Measurements from ENCODE around the gene ENTR1. TPM values are rescaled to one million over a fixed set of nuclear protein-coding genes. Genes with fewer than 3 reads are reported as not detected.

Gene ENTR1
- polyA plus RNA-seq, 3 donors = 3.3 to 60.0 (median 9.6) TPM

- Mint-ChIP-seq H3K27me3 (ENCODE audit: low read depth in 3 of 3) (peaks cover 1 to 2% (median 2%) of the 10 kb centered on the region in 3 donors), H3K9me3 (peaks cover 0 to 2% (median 0%) of the 10 kb centered on the region in 7 donors), H3K36me3 (peaks cover 22 to 33% of the 10 kb centered on the region in 2 donors), H3K4me3 (no peak overlapping the region), H3K4me1 (peaks cover 24% of the 10 kb centered on the region), H3K27ac (peak overlapping the region in 2 of 7 donors; percentile 48 to 71)
- Histone ChIP-seq H3K79me2 (ENCODE audit: insufficient read depth, low read length) (no peaks in the 10 kb centered on the region), H3K27me3 (ENCODE audit: control insufficient read depth in 2 of 2, insufficient read depth in 2 of 2, low read length in 2 of 2) (no peaks in the 10 kb centered on the region), H3K4me2 (replicated peaks; ENCODE audit: extremely low read depth, low read length, poor library complexity, severe bottlenecking) (peak overlapping the region; percentile 66), H2AFZ (ENCODE audit: insufficient read depth, low read depth, low read length, poor library complexity, severe bottlenecking) (peak overlapping the region; percentile 35), H3K4me3 (replicated peaks in 1 of 3; ENCODE audit: low read depth in 2 of 3, low read length in 3 of 3) (peak overlapping the region in 1 of 3 experiments; percentile 44), H3K4me1 (ENCODE audit: control insufficient read depth in 1 of 2, insufficient read depth in 2 of 2, low read length in 2 of 2) (peaks cover 35 to 42% of the 10 kb centered on the region in 2 donors), H3K27ac (ENCODE audit: low read depth in 1 of 2, low read length in 2 of 2) (peak overlapping the region; percentile 49 to 52), H3K9ac (ENCODE audit: insufficient read depth, low read length, poor library complexity, severe bottlenecking) (peak overlapping the region; percentile 10), H4K20me1 (ENCODE audit: insufficient read depth, low read length) (peaks cover 29% of the 10 kb centered on the region), H3K36me3 (replicated peaks in 1 of 2; ENCODE audit: control insufficient read depth in 1 of 2, insufficient read depth in 2 of 2, low read length in 2 of 2) (peaks cover 33 to 39% of the 10 kb centered on the region in 2 donors), H3K9me3 (replicated peaks in 1 of 2; ENCODE audit: control insufficient read depth in 1 of 2, insufficient read depth in 1 of 2, low read length in 2 of 2) (no peaks in the 10 kb centered on the region)
- intact Hi-C loops (cut with micrococcal nuclease) = loop anchor here (5.0 to 10.0 kb wide), 4 partner anchors 37 to 120 kb away; partner anchors contain the start of genes ENTR1 (in 1 of the 2), PMPCA (in 1 of the 2), QSOX2 (in 1 of the 2) and SEC16A (in 1 of the 2)
- TF ChIP-seq CTCF (IDR thresholded peaks at IDR 0.05) = no peak
- 75% methylated on average over 28 of the region's 31 CpGs for WGBS (ENCODE audit: insufficient coverage)
- no peak for DNase-seq
These were observed 45.3 kb downstream of the ENTR1 start for GRCh38 chr9:136364942-136365774.

GRCh38 chr9:136363949-136364748, 46.3 kb downstream of the ENTR1 start:
- Histone ChIP-seq H3K4me1 (ENCODE audit: control insufficient read depth in 1 of 2, insufficient read depth in 2 of 2, low read length in 2 of 2) (peaks cover 35 to 42% of the 10 kb centered on the region in 2 donors), H3K27me3 (ENCODE audit: control insufficient read depth in 2 of 2, insufficient read depth in 2 of 2, low read length in 2 of 2) (no peaks in the 10 kb centered on the region), H3K27ac (ENCODE audit: low read depth in 1 of 2, low read length in 2 of 2) (no peak overlapping the region), H3K79me2 (ENCODE audit: insufficient read depth, low read length) (no peaks in the 10 kb centered on the region), H3K36me3 (replicated peaks in 1 of 2; ENCODE audit: control insufficient read depth in 1 of 2, insufficient read depth in 2 of 2, low read length in 2 of 2) (peaks cover 23 to 29% of the 10 kb centered on the region in 2 donors), H3K4me3 (replicated peaks in 1 of 3; ENCODE audit: low read depth in 2 of 3, low read length in 3 of 3) (peak overlapping the region in 1 of 3 experiments; percentile 86), H2AFZ (ENCODE audit: insufficient read depth, low read depth, low read length, poor library complexity, severe bottlenecking) (no peak overlapping the region), H3K9ac (ENCODE audit: insufficient read depth, low read length, poor library complexity, severe bottlenecking) (no peak overlapping the region), H4K20me1 (ENCODE audit: insufficient read depth, low read length) (peaks cover 20% of the 10 kb centered on the region), H3K4me2 (replicated peaks; ENCODE audit: extremely low read depth, low read length, poor library complexity, severe bottlenecking) (peak overlapping the region; percentile 14), H3K9me3 (replicated peaks in 1 of 2; ENCODE audit: control insufficient read depth in 1 of 2, insufficient read depth in 1 of 2, low read length in 2 of 2) (no peaks in the 10 kb centered on the region)
- H3K27ac Mint-ChIP-seq = no peak overlapping the region
- TF ChIP-seq CTCF (IDR thresholded peaks at IDR 0.05) = peak; percentile 77
- no peak for DNase-seq
- WGBS (ENCODE audit: insufficient coverage) = 41% methylated on average over 45 of the region's 54 CpGs
- intact Hi-C loops (cut with micrococcal nuclease) = loop anchor here (5.0 to 10.0 kb wide), 4 partner anchors 38 to 121 kb away; partner anchors contain the start of genes ENTR1 (in 1 of the 2), PMPCA (in 1 of the 2), QSOX2 (in 1 of the 2) and SEC16A (in 1 of the 2)
- peaks cover 1 to 2% (median 2%) of the 10 kb centered on the region in 3 donors for H3K27me3 Mint-ChIP-seq (ENCODE audit: low read depth in 3 of 3)
- peaks cover 24% of the 10 kb centered on the region for H3K4me1 Mint-ChIP-seq
- peaks cover 15 to 25% of the 10 kb centered on the region in 2 donors for H3K36me3 Mint-ChIP-seq
- peaks cover 0 to 2% (median 0%) of the 10 kb centered on the region in 7 donors for H3K9me3 Mint-ChIP-seq
- H3K4me3 Mint-ChIP-seq = peak overlapping the region in 1 of 2 donors; percentile 50

All from CD14-positive monocyte (primary cell).